HG03460 (cell line): ENCODE measurements around the gene FREM1.
A peak's percentile ranks its signal among the peaks of the same experiment; 100 is the strongest.

Experiments
- ATAC-seq: cut with Tn5 transposase; IDR thresholded peaks from one replicate; pipeline ENCODE4 v1.9.1; 2021; ENCODE audit not compliant: unreplicated experiment

FREM1 gene

DNA sequence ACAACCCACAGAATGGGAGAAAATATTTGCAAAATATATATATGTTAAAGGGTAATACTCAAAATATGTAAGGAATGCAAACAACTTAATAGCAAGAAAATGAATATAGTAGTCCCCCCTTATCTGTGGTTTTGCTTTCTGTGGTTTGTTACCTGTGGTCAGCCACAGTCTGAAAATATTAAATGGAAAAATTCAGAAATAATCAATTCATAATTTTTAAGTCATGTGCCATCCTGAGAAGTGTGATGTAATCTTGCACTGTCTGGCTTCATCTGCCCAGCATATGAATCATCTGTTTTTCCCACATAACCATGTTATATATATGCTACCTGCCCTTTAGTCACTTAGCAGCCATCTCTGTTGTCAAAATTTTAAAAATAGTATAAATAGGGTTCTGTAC is 199.4 kb downstream of the FREM1 start:
- no peak for ATAC-seq

DNA sequence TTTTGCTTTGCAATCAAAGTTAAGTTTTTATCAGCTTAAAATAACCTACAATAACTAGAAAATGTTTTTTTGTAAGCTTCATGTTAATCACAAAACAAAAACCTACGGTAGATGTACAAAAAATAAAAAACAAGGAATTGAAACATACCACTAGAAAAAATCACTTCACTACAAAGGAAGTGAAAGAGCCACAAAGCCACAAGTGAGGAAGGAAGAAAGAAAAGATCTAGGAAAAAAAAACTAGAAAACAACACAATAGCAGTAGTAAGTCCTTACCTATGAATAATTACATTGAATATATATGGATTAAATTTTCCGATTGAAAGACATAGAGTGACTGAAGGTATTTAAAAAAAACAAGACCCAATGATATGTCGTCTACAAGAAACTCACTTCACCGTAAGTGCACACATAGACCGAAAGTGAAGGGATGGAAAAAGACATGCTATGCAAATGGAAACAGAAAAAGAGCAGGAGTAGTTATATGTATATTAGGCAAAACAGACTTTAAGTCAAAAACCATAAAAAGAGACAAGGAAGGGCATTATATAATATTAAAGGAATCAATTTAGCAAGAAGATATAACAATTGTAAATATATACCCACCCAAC is 203.6 kb downstream of the FREM1 start:
- no peak for ATAC-seq

DNA sequence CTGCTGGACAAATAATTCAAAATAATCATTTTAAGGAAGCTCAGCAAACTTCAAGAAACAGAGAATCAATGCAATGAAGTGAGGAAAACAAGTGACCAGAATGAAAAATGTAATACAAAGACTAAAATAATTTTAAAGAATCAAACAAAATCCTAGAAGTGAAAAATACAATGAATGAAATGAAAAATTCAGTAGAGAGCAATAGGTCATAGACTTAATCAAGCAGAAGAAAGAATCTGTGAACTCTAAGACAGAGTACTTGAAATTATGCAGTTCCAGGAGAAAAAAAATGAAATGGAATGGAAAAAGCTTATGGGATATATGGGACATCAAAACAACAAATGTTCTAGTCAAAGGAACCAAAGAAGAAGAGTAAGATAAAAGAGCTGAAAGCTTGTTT is 205.1 kb downstream of the FREM1 start:
- no peak for ATAC-seq

DNA sequence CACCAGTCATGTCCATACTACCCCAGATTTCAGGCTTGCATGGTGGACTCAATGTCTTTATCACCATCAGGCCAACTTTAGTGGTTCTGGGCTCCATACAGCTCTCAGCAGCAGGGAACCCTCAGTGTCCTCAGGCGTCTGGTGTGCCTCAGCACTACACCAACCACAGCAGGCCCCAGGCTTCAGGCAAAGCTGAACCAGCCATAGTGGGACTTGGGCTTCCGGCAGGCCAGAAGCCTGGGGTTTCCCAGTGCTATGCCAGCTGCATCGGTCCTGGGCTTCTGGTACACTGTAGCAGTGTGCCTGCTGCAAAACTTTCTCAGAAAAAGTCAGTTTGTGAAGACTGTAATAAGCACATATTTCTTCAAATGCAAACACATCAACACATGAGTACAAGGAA is 205.9 kb downstream of the FREM1 start:
- ATAC-seq: no peak

DNA sequence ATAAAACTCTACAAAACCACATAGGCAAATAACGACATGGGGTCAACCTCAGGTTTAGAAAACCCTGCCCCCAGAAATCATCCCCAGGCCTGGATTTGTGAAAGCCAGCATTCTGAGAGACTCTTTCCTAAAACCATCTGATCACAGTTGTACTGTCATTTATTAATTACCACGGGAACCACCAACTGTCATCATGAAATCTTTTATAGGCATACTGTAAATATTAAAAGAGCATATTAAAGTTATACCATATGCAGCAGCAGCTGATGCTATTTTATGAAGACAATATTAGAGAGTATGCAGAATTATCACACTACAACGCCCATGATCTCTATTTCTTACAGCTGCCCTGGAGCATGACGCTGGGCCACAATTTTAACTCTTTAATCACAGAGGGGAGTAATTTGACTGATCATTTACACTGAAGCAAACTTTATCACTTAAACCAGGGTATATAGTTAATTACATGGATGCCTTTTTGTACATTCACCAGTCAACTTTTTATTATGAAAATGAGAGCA is 208.0 kb downstream of the FREM1 start:
- no peak for ATAC-seq

DNA sequence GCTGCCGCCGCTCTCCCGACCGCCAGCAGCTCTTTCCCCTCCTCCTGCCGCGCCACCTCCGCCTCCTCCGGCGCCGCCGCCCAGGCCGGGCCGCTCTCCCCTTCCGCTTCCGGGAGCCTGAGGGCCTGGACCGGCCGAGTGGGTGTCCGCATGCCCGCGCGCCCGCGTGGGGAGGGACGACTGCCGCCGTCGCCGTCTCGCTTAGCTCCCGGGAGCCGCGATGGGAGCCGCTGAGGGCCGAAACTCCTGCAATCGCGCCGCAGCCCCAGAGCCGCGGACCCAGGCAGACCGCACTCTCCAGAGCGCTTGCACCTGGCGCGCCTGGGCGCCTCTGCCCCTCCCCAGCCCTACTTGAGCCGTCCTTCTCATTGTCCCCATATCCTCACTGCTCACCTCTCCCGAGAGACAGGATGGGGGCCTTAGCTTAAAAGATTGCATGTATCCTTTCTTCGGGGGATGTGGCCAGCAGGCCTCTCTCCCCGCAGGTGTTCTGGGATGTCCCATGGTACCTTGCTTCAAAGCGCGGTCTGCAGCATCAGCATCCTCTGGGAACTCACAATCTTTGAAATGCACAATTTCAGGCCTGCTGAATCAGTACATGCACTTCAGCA is 216.9 kb downstream of the FREM1 start, which contains the start of gene ZDHHC21:
TSS of gene ZDHHC21 (minus strand) at position 182 of the 611 bp plus-strand sequence. CDS start 19,092 bp downstream, outside the sequence.
- ATAC-seq: peak; percentile 83

DNA sequence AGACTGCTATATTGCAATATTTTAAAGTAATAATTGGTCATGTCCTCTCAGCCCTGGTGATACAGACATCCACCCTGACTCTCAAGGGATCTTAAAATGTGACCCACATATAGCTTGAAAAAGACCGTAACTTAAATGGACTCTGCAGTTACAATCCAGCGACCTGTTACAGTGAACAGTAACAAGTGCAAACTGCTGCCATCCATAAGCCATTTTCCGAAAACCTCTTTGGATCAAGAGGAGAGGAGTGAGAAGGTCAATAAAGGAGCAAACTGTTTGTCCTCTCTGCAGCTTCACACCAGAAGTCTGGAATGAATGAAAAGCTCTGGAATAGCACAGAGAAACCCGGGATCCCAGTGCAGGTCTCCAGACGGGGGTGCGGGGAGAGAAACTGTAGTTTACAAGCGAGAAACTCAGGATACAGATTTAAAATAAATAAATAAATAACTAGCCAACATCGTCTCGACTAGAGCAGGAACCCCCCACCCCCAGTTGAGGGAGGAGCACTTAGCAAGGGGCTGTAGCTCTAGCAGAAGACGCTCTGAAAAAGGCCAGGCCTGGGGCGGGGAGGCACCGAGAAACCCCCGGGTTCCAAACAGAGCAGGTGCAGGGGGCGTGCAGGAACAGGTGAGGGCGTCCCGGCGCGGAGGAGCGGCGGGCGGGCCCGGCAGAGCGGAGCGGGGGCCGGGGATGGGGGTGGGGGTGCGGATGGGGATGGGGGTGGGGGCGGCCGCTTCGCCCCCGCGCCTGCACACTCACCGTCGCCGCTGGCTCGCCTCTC is 217.6 kb downstream of the FREM1 start:
- ATAC-seq: peak; percentile 40

DNA sequence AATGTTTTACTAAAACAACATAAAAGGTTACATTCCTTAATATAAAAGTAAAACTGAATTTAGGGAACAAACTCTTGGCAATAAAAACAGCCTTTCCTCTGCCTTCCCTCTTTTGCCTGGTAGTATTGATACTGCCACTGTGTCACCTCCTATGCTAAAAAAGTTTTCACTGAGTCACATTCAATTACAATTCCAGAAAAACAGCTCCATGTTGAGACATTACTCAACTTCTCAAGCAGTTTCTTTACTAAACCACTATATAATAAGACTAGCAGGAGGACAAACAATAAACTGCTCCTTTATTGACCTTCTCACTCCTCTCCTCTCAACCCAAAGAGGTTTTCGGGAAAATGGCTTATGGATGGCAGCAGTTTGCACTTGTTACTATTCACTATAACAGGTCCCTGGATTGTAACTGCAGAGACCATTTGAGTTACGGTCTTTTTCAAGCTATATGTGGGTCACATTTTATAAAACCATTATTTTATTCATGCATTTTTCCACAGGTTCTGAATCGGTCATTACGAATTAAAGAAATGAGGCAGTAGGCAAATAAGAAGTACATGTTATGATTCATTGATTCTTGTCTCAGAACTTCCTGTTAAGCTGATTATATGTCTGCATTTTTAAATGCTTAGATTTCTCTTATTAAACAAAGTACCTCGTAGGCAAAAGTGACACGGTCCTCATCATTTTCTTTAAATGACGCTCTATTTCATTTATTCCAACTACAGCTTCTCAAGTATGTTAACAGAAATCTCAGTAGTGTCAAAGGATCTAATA is 219.1 kb downstream of the FREM1 start:
- no peak for ATAC-seq

DNA sequence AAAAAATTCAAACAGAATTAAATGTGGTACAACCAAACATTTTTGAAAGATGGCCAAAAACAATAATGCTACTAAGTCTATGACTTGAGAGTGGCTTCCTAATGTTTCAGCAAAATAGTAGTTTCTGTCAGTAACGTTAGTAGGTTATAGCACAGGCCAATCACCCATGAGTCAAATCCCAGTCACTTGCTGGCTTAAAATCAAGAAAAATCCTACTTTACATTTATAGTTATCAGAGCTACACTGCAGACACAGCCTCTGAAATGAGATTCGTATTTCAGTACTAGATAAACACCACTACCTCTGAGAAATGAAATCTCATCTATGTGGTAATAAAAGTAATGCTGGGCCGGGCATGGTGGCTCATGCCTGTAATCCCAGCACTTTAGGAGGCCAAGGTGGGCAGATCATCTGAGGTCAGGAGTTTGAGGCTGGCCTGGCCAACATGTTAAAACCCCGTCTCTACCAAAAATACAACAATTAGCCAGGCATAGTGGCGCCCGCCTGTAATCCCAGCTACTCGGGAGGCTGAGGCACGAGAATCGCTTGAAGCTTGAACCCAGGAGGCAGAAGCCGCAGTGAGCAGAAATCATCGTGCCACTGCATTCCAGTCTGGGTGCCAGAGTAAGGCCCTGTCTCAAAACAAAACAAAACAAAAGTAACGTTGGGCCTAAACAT is 223.0 kb downstream of the FREM1 start:
- no peak for ATAC-seq

DNA sequence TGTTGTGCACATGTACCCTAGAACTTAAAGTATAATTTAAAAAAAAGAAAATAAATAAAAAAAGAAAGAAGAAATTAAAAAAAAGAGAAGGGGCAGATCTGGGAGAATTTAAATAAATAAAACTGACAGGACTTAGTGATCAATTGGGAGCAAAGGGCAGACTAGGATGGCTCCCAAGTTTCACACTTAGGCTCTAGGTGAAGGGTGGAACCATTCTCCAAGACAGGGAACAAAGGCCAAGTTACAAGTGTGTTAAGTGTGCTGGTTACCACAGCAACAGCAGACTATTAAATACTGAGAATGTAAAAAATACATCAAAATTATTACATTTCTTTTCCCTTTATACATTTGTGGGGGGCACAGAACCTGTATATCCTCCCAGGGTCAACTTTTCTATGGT is 224.1 kb downstream of the FREM1 start:
- no peak for ATAC-seq
